Spleen (tissue), 11 donors: ENCODE data around the gene MOG. TPM values are rescaled to one million over a fixed set of nuclear protein-coding genes. Genes with fewer than 3 reads are reported as not detected.

Source experiments
- DNase-seq: peaks from one replicate; pipeline ENCODE4 v3.0.0-alpha.2; 2020
- H3K27ac ChIP-seq, 8 donors: fragments of 200-600 bp; sonication (generic) in 7 of 8; 1 replicate in 4 of 8; 2 replicates in 4 of 8; pipeline versions ENCODE4 v1.5.0 to v1.8.0; 2016 to 2021; ENCODE audit warnings: inconsistent platforms in 4 of 8, mild to moderate bottlenecking in 4 of 8, moderate library complexity in 1 of 8
- H3K27me3 ChIP-seq, 7 donors: fragments of 200-600 bp; sonication (generic) in 6 of 7; replicated peaks in 1 of 7; 1 replicate in 4 of 7; 2 replicates in 3 of 7; pipeline versions ENCODE4 v1.5.0 to v1.8.0; 2016 to 2021; ENCODE audit warnings: inconsistent platforms in 3 of 7, mild to moderate bottlenecking in 1 of 7
- H3K36me3 ChIP-seq, 6 donors: fragments of 200-600 bp; sonication (generic) in 5 of 6; 1 replicate in 4 of 6; 2 replicates in 2 of 6; pipeline versions ENCODE4 v1.5.0 to v1.8.0; 2016 to 2021; ENCODE audit warnings: inconsistent platforms in 2 of 6
- H3K4me1 ChIP-seq, 6 donors: fragments of 200-600 bp; sonication (generic) in 5 of 6; 1 replicate in 3 of 6; 2 replicates in 3 of 6; pipeline versions ENCODE4 v1.5.0 to v1.8.0; 2016 to 2021; ENCODE audit warnings: inconsistent platforms in 3 of 6
- H3K4me3 ChIP-seq, 8 donors: fragments of 200-600 bp; sonication (generic) in 7 of 8; 1 replicate in 4 of 8; 2 replicates in 4 of 8; pipeline versions ENCODE4 v1.5.0 to v1.8.0; 2016 to 2021; ENCODE audit warnings: inconsistent platforms in 4 of 8, mild to moderate bottlenecking in 4 of 8, moderate library complexity in 2 of 8
- H3K9me3 ChIP-seq, 8 donors: fragments of 200-600 bp; sonication (generic) in 7 of 8; 1 replicate in 4 of 8; 2 replicates in 4 of 8; pipeline versions ENCODE4 v1.5.0 to v1.8.0; 2016 to 2021; ENCODE audit warnings: inconsistent platforms in 4 of 8
- CTCF ChIP-seq, 11 experiments: fragments of 200-600 bp in 7 of 11; fragments of 450-650 bp in 4 of 11; sonication (generic) in 4 of 11; IDR thresholded peaks in 8 of 11; conservative IDR thresholded peaks in 3 of 11; 1 replicate in 7 of 11; 2 replicates in 4 of 11; pipeline versions ENCODE4 v1.4.0 to v1.8.0; 2016 to 2021; ENCODE audit warnings: antibody characterized with exemption in 11 of 11, inconsistent platforms in 4 of 11, mild to moderate bottlenecking in 1 of 11
- POLR2A ChIP-seq, 3 donors: fragments of 450-650 bp; IDR thresholded peaks; one replicate each; pipeline ENCODE4 v1.5.1; 2017; ENCODE audit warnings: antibody characterized with exemption in 3 of 3, mild to moderate bottlenecking in 1 of 3
- POLR2AphosphoS5 ChIP-seq, 3 donors: sonication (generic); formaldehyde crosslinking; IDR thresholded peaks; one replicate each; pipeline ENCODE4 v1.5.1; 2017; ENCODE audit warnings: antibody characterized with exemption in 3 of 3
- WGBS, 5 donors: extraction: QIAGEN DNeasy Blood & Tissue Kit in 3 of 5; methylation state at CpG; one replicate each; pipeline versions ENCODE4 v1.1.5 to v1.1.7; 2013 to 2018; 5-methylcytosine and 5-hydroxymethylcytosine counted together
- intact Hi-C: fragments of 100-400 bp; cut with DNase I; formaldehyde crosslinking; loops from one replicate; pipeline ENCODE4 v1.15.0; 2023; ENCODE audit warnings: low total_unique reads
- polyA plus RNA-seq, 3 donors: library from polyadenylated mRNA; stranded (reverse); fragments of 200-250 nt; gene quantifications; one replicate each; pipeline ENCODE4 v1.2.1, GENCODE V29; 2013
- total RNA-seq, 7 donors: library from RNA; depleted of rRNA in 3 of 7; stranded (reverse); fragments of >200 nt in 3 of 7; fragmentation: NEBNext Ultra II Directional in 4 of 7; extraction: Animal tissue kit (Norgen Biotek cat#: 25700) in 4 of 7; gene quantifications; one replicate each; pipeline versions ENCODE4 v1.1.0 to v1.2.1, GENCODE V29; 2016 to 2021
- donor health status: healthy with polysubstance abuse.
- donor health status: DM: no; HTN: no; CAD: no; lungs with moderate emphysema.
- donor health status: DM: no; HTN: no; CAD: no.
- donor health status: Bipolar disorder and iron deficiency.
- donor health status: healthy.
- donor health status: DM: no; HTN: no; CAD: no.
- donor health status: DM: yes; HTN: yes; CAD: no.

The MOG gene
- total and polyA plus RNA-seq, 10 donors: not detected

- 3 to 5% (median 4%) methylated on average over 27 to 33 of the region's 33 CpGs for WGBS, 5 donors
- peak overlapping the region; percentile 95 to 99 (median 97) for H3K27ac ChIP-seq
- peak in 2 of 3 donors; percentile 39 to 78 for TF ChIP-seq POLR2A (IDR thresholded peaks at IDR 0.05)
- peak; percentile 75 to 99 (median 96) for TF ChIP-seq POLR2AphosphoS5 (IDR thresholded peaks at IDR 0.05)
- TF ChIP-seq CTCF (IDR thresholded peaks at IDR 0.05 in 8 of 11, conservative IDR thresholded peaks at IDR 0.05 in 3 of 11): peak; percentile 94 to 100 (median 99)
- peaks cover 4 to 34% (median 19%) of the 10 kb centered on the region in 6 donors for H3K4me1 ChIP-seq
- peaks cover 0 to 4% (median 0%) of the 10 kb centered on the region in 7 donors for H3K27me3 ChIP-seq
- H3K36me3 ChIP-seq: no peaks in the 10 kb centered on the region
- H3K9me3 ChIP-seq: no peaks in the 10 kb centered on the region
- peak; percentile 99 for DNase-seq
- intact Hi-C loops: no loop called here
- peak overlapping the region; percentile 35 to 75 (median 50) for H3K4me3 ChIP-seq
These were observed 6.9 kb upstream of the MOG start for GRCh38 chr6:29649701-29650673.

DNA sequence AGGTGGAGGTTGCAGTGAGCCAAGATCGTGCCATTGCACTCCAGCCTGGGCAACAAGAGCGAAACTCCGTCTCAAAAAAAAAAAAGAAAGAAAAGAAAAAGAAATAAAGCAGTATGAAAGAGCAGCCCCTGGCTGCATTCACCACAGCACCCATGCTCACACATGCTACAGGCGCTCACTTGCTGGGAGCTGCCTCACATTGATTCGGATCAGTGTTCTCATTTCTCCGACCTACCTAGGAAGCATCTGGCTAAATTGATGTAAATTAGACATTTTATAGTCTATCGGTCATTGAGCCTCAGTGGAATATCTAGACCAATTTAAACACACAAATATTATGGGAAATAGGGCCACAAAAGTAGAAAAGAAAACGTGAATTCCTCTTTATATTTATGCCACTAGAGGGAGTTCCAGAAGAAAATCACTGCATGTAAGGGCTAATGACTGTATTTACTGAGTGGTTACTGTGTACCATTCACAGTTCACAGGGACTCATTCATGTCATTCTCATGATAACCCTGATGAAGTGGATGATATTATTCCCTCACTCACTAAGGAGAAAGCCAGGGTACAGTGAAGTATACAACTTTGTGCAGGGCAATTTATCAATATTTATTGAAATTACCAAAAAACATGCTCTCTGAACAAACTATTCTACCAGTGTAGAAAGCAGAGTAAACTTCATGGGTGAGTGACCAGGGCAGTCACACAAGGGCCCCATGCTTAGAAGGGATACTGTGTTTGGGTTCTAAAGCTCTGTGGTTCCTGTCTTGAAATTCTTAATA, 5.3 kb upstream of the MOG start:
- peak in 10 of 11 experiments; percentile 35 to 71 (median 62) for TF ChIP-seq CTCF (IDR thresholded peaks at IDR 0.05 in 8 of 11, conservative IDR thresholded peaks at IDR 0.05 in 3 of 11)
- TF ChIP-seq POLR2A (IDR thresholded peaks at IDR 0.05): no peak
- Histone ChIP-seq H3K36me3 (no peaks in the 10 kb centered on the region), H3K4me3 (no peak overlapping the region), H3K4me1 (peaks cover 4 to 34% (median 19%) of the 10 kb centered on the region in 6 donors), H3K9me3 (no peaks in the 10 kb centered on the region), H3K27me3 (peaks cover 0 to 10% (median 0%) of the 10 kb centered on the region in 7 donors), H3K27ac (no peak overlapping the region)
- no peak for DNase-seq
- intact Hi-C loops: no loop called here
- 65 to 75% (median 74%) methylated on average over 8 of the region's 8 CpGs for WGBS, 5 donors

GRCh38 chr6:29652198-29652584, 4.7 kb upstream of the MOG start:
- H3K9me3 ChIP-seq: no peaks in the 10 kb centered on the region
- intact Hi-C loops: no loop called here
- no peaks in the 10 kb centered on the region for H3K36me3 ChIP-seq
- no peak for DNase-seq
- H3K4me1 ChIP-seq: peaks cover 4 to 34% (median 19%) of the 10 kb centered on the region in 6 donors
- H3K27me3 ChIP-seq: peaks cover 0 to 16% (median 0%) of the 10 kb centered on the region in 7 donors
- no peak overlapping the region for H3K27ac ChIP-seq
- 83 to 88% (median 85%) methylated on average over 10 of the region's 10 CpGs for WGBS, 5 donors
- H3K4me3 ChIP-seq: no peak overlapping the region
- TF ChIP-seq CTCF (IDR thresholded peaks at IDR 0.05 in 8 of 11, conservative IDR thresholded peaks at IDR 0.05 in 3 of 11): no peak
- no peak for TF ChIP-seq POLR2A (IDR thresholded peaks at IDR 0.05)
- no peak for TF ChIP-seq POLR2AphosphoS5 (IDR thresholded peaks at IDR 0.05)
